ENCODE data around the gene BAIAP2.

The BAIAP2 gene

DNA sequence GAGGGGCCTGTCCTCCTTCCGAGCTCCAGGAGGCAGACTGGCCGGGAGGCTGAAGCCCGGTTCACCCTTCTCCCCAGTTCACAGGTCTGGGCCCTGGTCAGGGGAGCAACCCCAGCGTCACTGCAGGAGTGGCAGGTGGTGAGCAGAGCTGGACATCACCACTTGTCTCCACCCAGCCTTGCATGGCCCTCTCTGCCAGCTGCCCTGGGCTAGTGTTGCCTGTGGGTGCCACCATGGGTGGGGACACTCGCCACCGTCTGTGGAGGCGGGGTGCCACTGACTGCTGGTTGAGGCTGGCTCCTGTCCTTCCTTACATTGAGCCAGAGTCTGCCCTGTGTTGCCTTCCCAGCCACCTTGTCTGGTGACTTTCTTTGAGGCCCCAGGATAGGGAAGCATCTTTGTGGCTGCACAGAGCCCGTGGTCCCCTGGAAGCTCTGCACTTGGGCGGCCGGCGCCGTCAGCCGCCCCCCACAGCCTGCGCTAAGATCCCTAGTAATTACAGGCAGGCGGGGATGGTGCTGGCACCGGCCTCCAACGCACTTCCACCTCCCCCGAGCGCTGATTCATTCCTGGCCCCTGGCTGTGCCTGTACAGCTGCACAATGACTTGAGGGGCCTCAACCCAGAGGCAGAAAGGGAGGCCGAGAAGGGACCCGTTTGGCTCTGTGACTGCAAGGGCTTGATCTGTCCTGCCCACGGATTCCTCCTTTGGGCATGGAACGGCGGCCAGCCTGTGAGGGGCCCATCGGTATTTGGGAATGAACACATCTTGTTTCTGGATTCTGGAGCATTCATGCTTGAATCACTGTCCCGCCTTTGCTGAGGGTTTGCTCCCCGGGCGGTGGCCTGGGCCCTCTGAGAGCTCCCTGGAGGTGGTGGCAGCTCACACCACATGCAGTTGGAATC lies 5.2 kb downstream of the BAIAP2 start:
- DNase-seq: no peak

DNA sequence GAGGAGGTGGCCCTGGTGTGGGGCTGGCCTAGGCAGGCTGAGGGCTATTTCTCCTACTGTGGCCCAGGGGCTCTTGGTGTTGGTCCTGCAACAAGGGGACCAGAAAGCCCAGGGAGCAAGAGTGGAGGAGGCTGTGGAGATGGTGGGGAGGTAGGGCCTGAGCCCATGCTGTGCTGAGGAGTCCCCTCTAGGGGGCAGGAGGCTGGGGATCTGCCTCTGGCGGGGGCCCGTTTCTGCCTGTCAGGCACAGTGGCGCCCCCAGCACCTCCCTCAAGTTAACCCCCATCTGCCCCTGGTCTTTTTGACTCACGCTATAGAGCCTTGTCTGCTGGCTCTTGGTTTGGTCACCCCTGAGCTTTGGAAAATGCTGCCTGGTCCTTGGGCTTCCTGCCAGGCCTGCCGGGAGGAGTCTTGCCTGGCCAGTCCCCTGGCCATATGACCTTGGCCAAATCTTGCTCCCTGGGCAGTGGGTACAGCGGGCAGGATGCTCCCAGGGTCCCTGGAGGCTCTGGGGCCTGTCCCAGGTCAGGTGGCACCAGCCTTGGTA lies 5.9 kb downstream of the BAIAP2 start:
- no peak for DNase-seq

DNA sequence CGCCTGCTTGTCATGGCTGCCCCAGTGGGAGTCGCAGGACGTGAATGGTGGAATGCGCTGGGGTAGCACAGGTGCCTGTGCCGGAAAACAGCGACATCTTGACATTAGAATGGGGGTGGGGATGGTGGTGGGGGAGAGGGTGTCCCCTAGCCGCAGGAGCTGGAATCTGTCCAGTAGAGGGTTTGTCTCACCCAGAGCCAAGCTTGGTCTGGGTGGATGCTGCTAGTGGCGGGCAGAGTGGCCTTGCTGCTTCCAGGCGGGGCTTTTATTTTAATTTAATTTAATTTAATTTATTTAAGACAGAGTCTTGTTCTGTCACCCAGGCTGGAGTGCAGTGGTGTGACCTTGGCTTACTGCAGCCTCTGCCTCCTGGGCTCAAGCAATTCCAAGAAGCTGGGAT lies 7.7 kb downstream of the BAIAP2 start:
- DNase-seq: no peak

DNA sequence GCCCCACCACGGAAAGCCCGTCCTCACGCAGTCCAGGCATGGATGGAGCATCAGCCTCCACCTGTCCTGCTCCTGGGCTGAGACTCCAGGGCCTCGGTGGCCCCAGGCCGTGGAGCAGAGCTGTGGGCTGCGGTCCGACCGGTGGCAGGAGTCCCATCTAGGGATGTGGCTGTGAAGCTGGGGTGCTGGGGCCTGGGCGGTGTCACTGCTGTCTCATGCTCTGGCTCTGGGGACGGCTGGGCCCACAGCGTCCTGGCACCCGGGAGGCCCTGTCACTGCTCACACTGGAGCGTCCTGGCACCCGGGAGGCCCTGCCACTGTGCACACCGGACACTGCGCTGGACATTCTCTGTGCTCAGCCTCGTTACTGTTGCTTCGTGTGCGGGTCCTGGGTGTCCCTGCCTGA lies 8.4 kb downstream of the BAIAP2 start:
- DNase-seq: no peak

DNA sequence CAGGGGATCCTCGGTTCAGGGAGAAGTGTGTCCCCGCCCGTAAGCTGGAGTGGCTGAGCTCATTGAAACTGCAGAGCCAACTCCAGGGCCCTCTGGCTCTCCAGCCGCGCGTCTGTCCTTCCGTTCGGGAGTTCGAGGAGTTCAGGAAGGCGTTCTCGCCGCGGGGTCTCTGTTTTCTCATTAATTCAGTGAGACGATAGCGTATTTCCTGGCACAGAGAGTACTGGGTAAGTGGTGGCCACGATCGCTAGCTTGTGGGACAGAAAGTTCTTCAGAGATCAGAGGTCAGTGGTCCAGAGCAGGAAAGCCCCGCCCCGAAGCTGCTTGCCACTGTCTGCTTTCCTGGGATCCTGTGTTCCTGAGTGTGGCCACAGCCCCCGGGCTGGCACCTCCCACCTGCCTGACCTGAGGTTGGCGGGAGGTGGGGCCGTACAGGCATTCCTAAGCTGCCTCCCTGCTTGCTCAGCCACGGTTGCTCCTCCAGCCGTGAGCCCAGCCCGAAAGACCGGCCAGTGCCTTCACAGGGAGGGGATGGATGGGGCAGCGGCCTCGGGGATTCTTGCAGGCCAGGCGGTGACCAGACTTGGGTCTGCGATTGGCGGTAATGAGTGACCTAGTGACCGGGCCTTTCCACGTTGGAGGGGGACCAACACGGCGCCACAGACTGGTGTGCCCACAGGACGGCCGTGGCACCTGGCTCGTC lies 8.9 kb downstream of the BAIAP2 start:
- no peak for DNase-seq

DNA sequence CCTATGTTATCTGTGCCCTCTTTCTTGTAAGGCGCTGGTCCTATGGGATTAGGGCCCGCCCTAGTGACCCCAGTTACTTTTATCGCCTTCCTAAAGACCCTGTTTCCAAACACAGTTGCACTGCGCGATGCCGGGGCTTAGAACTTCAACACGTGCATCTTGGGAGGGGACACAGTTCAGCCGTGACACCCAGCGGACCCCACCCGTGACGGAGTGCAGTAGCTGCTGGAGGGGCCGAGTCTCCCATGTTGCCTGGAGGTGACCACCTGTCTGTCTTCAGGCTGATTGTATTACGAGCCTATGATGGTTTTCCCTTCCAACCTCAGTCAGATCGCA lies 9.4 kb downstream of the BAIAP2 start:
- no peak for DNase-seq

DNA sequence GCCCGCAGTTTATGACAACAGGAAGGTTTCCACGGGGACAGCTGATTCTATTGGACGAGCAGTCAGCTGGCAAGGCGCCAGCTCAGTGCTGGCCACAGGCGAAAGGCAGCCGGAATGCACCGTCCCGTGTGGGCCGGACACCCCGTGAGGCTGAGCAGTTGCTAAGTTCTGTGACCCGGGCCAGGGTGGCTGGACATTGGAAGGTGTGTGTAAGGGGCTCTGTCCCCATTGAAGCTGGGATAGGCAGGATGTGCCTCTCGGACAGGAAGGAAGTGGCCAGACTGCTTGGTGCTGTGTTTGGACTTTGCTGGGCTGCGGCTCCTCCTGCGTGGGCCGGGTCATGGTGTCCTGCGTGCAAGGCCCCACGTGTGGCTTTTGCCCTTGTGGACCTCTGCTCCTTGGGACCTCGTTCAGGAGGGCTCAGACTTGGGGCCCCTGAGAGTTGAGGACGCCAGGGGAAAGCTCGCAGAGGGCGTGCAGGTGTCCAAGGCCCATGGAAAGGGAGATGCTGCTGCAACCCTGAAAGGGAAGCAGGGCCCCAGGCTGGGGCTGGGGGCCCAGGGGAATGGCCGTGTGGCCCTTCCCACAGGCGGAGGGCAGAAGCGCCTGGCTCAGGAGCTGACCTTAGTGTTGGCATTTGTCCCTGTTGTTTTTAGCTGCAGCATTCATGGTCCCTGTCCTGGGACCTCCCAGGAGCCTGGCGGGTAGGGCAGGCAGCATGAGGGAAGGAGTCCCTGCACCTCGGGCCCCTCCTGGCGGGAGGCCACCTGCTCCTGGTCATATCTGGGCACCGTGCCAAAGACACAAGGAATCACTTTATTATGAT lies 10.0 kb downstream of the BAIAP2 start:
- peak; percentile 37 for DNase-seq

DNA sequence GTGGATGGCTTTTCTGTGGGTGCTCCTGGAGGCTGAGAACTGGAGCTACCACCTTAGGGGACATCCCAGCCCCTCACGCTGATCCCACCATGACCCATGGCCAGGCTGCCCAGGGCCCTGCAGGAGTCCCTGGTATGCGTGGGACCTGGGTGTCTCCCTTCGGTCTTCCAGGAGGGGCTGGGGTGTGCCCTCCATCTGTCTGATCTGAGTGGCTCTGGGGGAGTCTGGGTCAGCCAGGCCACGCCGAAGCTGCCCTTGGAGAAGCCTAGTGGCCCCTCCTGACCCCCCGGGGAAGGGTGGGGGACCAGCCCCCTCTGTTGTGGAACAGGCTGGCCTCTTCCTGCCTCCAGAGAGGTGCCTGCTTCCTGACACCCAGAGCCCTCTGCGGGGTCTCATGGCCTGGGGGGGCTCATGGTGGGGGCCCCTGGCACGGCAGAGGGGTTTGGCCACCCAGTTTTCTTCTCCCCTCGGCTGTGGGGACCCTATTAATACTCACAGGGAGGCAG lies 10.7 kb downstream of the BAIAP2 start:
- no peak for DNase-seq

DNA sequence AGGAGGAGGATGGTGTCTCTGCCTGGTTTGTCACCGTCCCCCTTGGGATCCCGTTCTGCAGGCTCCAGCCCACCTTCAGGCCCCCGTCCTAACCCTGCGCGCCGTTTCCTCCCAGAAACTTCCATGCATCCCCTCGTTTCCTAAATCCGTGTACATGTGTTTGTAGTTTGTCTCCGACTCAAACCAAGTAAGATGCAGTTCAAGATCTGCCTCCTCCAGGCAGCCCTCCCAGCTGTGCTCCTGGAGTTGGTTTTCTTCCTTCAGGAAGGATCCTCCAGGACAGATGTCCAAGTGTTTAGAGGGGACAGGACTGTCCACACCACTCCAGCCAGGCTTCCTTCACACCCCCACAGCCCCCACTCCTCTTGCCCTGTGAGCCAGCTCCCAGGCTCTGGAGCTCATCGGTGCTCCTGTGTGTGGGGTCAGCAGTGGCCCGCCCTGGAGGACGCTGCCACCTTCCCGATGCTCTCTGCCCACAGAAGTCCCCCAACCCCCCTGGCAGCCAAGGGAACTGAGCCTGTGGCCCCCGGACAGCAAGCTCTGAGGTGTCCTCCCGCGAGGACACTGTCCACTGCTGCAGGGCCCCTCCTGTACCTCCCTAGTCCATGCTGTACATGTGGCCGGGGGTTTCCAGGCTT lies 11.3 kb downstream of the BAIAP2 start:
- DNase-seq: no peak

DNA sequence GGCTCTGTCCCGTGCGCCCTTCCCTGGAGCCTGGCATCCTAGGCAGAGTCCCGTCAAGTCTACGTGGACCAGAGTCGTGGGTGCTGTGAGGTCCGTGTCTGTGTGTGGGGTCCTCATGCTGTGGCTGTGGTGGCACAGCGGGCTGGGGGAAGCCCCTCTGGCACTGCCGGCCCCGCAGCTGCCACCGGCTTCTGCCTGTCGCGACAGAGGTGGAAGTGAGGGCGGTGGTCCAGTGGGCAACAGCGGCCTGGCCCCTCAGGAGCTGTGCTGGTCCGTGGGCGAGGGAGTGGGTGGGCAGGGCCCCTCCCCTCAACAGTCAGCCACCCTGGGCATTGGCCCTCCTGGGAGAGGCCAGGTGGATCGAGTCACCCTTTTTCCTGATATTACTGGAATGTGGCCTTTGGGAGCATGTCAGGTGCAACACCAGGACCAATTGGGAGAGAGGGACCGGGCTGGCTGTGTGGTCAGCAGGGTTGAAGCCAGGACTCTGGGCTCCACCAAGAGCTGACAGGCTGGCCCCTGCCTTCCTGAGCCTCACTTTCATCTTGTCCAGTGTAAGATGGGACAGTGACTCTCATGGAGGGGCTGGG lies 11.9 kb downstream of the BAIAP2 start:
- no peak for DNase-seq

DNA sequence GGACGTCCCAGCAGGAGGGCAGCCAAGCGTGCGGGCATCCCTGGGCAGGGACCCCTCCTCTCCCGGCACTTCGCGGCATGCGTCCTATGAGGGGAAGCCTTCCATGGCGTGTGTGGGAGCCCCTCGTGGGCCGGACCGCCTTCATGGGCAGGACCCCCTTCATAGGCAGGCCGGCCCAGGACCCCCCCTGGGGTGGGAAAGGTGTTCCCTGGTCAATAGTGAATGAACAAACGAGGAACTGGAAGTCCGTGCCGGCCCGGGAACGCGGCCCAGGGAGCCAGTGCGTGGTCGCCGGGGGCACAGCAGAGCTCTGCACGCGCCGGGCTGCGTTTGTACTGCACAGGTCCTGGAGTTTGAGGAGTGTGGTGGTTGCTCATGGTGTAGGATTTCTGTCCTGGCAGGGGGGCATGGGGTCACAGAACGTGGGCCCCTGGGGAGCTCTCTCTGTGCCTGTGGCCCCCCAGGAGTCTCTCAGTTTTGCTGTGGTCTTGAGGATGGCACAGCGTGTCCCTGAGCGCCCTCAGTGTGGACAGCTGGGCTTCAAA lies 13.9 kb downstream of the BAIAP2 start:
- DNase-seq: no peak

DNA sequence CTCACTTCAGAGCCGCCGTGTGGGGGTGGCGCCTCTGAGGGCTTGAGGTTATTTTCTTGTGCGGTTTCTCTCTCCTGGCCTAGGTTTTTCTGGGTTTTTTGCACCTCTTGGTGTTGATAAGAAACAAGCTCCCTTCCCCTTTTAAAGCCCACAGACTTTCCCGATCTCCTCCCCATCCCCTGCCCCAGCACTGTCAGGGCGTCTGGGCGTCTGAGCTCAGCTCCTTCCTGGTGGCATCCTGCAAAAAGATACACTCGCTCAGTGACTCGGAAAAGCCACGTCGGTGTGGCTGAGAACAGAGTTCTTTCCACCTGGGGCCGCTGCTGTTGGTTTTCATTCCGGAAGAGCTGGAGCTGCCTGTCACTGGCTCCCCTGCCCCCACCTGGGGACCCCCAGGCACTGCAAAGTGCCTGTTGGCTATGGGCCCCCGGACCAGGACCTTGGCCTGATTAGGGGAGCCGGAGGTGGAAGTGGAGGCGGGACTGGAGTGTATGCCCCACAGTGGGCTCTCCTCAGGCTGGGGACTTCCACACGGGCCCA lies 14.5 kb downstream of the BAIAP2 start:
- DNase-seq: no peak

DNA sequence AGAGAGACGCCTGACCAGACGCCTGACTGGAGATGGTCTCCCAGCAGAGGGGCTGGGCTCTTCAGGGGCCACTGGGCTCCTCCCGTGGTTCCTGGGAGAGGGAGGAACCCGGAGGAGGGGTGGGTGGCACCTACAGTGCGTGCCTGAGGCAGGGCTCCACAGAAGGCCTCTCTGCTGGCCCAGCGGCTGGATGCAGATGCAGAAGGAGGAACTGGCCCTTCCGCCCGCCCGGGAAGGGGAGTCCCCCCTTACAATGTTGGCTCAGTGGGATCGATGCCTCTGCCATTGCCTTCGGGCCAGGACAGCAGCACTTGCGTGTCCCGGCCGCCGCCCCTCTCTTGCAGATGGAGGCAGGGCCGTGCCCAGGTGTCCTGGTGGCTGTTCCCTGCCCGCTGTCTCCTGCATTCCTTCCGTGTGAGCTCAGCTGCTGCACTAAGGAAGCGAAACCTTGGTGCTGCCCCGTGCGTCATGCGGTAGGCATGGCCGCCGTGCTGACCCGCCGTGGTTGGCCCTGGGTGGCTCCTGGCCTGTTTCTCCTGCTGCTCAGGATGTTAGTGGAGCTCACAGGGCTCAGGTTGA lies 15.1 kb downstream of the BAIAP2 start:
- no peak for DNase-seq

DNA sequence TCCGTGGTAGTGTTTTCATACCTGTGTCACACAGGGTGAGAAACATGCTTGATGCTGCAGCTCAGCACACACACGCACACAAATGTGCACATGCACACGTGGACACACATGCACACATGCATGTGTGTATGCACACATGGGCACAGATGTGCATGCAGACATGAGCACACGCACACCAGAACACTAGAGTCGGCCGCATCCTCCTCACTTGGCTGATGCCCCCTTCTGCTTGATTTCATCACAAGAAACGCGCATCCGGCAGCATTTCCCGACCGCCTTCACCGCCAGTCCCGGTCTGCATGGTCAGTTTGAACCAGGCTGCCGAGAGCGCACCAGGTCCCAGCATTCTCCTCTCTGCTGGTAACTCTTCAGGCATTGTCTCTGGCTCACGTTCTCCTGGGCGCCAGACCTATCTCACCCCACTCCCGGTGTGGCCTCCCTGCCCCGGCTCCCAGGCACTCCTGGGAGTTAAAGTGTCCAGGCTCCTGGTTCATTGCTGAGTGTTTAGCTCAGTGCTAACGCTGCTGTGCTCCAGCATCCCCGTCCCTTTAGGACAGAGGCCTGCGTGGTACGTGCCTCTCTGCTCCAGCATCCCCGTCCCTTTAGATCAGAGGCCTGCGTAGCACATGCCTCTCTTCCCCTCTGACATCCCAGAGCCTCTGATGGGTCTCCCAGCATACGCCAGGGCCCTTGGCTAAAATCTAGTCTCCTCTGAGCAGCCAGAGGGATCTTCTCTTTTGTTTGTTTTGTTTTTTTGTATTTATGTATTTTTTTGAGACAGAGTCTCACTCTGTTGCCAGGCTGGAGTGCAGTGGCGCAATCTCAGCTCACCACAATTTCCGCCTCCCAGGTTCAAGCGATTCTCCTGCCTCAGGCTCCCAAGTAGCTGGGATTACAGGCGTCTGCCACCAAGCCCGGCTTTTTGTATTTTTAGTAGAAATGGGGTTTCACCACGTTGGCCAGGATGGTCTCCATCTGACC lies 16.0 kb downstream of the BAIAP2 start:
- DNase-seq: no peak

DNA sequence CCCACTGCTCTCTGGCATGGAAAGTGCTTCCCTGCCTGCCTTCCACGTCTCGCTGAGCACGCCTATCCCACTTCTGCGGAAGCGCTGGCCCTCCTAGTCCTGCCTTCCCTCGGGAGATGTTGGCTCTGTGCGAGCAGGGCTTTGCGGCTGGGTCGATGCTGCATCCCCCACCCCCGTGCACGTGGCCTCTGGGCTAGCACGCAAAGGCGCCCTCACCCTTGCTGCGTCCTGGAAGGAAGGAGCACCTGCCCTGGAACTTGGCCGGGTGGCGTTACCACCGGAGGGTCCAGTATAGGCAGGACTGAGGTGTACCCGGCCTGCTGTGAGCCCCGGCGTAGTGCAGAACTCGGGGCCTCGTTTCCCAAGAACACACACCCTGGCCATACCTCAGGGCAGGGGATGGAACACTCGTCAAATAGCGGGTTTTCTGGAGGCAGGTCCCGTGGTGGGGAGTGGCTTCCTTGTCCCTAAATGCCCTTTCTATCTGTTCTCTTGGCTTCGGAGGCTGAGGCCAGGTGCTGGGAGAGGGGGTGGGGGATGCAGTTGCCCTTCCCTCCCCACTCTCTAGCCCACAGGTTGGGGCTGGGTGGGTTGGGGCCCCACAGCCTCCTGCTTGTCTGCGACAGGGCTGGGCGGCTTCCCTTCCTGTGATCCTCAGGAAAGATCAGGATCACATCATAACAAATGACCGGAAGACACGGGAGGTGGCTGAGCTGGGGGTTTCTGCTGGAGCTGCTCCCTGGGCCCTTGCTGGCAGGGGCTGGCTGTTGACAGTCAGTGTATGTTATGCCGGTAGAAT lies 17.4 kb downstream of the BAIAP2 start:
- no peak for DNase-seq

DNA sequence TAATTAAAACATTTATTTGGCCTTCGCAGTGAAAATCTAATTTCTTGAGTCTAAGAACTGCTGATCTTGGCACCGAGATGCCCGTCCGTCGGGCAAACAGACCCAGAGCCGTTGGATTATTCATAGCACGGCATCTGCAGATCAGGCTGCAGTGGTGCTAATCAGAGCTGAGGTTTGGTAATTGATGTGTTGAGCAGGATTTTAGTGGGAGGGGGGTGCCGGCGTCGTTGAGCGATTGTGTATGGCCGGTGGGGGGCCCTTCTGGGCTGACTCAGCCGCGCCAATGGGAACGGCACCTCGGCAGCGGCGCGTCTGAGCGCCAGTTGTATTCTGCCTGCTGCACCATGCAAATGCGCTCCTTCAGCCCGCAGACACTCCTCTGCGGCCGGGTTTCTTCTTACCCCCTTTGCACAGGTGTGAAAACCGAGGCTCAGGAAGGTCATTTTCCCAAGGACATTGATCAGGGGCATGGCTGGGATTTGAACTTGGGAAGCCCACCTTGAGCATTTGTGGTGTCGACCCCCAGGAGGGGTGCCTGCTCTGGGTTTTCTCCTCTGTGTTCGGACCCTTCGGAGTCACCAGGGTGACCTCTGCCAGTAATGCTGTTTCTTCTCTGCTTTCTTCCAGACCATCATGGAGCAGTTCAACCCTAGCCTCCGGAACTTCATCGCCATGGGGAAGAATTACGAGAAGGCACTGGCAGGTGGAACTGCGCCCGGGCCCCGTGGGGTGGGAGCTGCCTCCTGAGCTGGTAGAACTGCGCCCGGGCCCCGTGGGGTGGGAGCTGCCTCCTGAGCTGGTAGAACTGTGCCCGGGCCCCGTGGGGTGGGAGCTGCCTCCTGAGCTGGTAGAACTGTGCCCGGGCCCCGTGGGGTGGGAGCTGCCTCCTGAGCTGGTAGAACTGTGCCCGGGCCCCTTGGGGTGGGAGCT lies 18.4 kb downstream of the BAIAP2 start:
- DNase-seq: no peak

DNA sequence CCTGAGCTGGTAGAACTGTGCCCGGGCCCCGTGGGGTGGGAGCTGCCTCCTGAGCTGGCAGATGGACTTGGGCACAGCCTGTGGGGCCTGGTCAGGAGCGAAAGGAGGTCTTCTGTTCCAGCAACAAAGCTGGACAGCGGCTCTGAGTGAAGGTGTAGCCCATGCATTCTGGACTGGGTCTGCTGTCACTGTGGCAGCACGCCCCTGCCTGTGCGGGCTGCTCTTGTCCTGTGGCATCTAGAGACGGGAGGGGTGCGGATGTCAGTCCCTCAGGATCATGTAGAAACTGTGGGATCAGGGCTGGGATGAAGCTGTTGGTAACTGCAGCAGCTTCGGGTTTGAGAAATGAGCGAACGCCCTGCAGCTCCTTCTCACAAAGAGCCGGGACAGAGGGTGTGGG lies 19.4 kb downstream of the BAIAP2 start:
- no peak for DNase-seq

DNA sequence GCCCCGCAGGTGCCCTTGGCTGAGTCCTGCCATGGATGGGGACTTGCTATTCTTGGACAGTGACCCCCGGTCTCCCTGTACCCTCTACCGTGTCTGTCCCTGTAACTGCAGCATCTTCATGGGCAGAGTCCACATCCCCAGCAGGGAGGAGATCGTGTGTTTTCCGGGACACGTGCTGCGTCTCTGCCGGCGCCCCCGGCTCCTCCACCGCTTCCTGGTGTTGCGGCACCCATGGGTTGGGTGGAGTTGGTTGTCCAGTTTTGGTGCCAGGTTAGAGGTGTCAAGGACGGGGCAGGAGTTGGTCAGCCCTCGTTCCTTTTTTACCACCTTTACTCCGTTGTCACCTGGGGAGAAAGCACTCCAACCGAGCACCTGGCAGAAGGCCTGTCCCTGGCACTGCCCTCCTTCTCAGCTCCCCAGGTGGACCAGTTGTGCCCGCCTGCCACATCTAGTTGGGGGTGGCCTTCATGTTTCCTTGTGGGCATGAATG lies 20.0 kb downstream of the BAIAP2 start:
- DNase-seq: no peak
